Esophagus muscularis mucosa (tissue), 4 donors: ENCODE data around the gene GABPB2. TPM values are rescaled to one million over a fixed set of nuclear protein-coding genes. Genes with fewer than 3 reads are reported as not detected.

ENCODE experiments used
- DNase-seq: peaks from one replicate; pipeline ENCODE4 v3.0.0-alpha.2; 2017; ENCODE audit errors: extremely low spot score
- H3K27ac ChIP-seq, 4 donors: fragments of 200-600 bp; sonication (generic); replicated peaks in 1 of 4; 1 replicate in 3 of 4; 2 replicates in 1 of 4; pipeline ENCODE4 v1.5.1; 2016 to 2019; ENCODE audit warnings: mild to moderate bottlenecking in 1 of 4
- H3K27me3 ChIP-seq, 4 donors: fragments of 200-600 bp; sonication (generic); one replicate each; pipeline versions ENCODE4 v1.5.1 to v1.6.0; 2016 to 2019
- H3K36me3 ChIP-seq, 4 donors: fragments of 200-600 bp; sonication (generic); one replicate each; pipeline ENCODE4 v1.5.1; 2016 to 2019
- H3K4me1 ChIP-seq, 4 donors: fragments of 200-600 bp; sonication (generic); one replicate each; pipeline ENCODE4 v1.5.1; 2016 to 2019
- H3K4me3 ChIP-seq, 4 donors: fragments of 200-600 bp; sonication (generic); 1 replicate in 2 of 4; 2 replicates in 2 of 4; pipeline ENCODE4 v1.5.1; 2016 to 2019; ENCODE audit warnings: mild to moderate bottlenecking in 4 of 4, moderate library complexity in 1 of 4
- H3K9me3 ChIP-seq, 4 donors: fragments of 200-600 bp; sonication (generic); 1 replicate in 3 of 4; 2 replicates in 1 of 4; pipeline ENCODE4 v1.5.1; 2016 to 2019
- EP300 ChIP-seq: sonication (generic); formaldehyde crosslinking; IDR thresholded peaks from one replicate; pipeline ENCODE4 v1.6.1; 2017; ENCODE audit warnings: antibody characterized with exemption
- POLR2A ChIP-seq: fragments of 450-650 bp; IDR thresholded peaks from one replicate; pipeline ENCODE4 v1.6.1; 2017; ENCODE audit warnings: antibody characterized with exemption, moderate library complexity, mild to moderate bottlenecking, low read depth
- POLR2AphosphoS5 ChIP-seq, 2 donors: sonication (generic); formaldehyde crosslinking; IDR thresholded peaks; one replicate each; pipeline ENCODE4 v1.6.1; 2017; ENCODE audit warnings: antibody characterized with exemption in 2 of 2
- WGBS: methylation state at CpG from one replicate; pipeline ENCODE4 v1.1.5; 2018; 5-methylcytosine and 5-hydroxymethylcytosine counted together
- intact Hi-C: fragments of 100-400 bp; cut with DNase I; formaldehyde crosslinking; loops from one replicate; pipeline ENCODE4 v1.15.1; 2023
- total RNA-seq, 4 donors: library from RNA; depleted of rRNA; stranded (reverse); fragments of >200 nt; gene quantifications; one replicate each; pipeline versions ENCODE4 v1.1.0 to v1.2.1, GENCODE V29; 2016
- TF ChIP-seq, protein P1 (sequence below), 3 experiments: fragments of 200-600 bp in 2 of 3; fragments of 450-650 bp in 1 of 3; sonication (generic) in 2 of 3; IDR thresholded peaks; one replicate each; pipeline ENCODE4 v1.5.1; 2017 to 2019; ENCODE audit warnings: antibody characterized with exemption in 3 of 3, mild to moderate bottlenecking in 2 of 3, moderate library complexity in 1 of 3

Gene GABPB2
- total RNA-seq, 4 donors from 2014 or later, result 16.1 to 25.7 (median 20.9) TPM

DNA sequence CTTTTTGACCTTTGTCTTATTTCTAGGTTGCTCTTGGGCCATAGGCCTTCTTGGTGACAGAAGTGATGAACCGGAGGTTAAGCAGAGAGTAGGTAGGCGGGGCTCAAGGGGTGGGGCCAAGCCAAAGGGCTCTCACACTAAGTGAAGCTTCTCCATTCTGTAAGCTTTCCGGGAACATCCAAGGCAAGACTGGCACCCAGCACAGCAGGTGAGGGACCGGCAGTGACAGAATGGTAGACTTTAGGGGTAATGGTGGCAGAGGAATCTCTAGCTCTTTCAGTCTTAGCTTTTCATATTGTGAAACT lies 85.9 kb downstream of the GABPB2 start, which contains the start of gene TNFAIP8L2:
Gene TNFAIP8L2 (plus strand): TSS at position 135 of the 305 bp plus-strand sequence. CDS start 2,049 bp downstream, outside the sequence.
- peak within 1 kb of the TSS; percentile 27 to 46 (median 32) for H3K4me3 ChIP-seq
- TF ChIP-seq POLR2AphosphoS5 (IDR thresholded peaks at IDR 0.05) (no peak), EP300 (no peak), POLR2A (no peak)
- TF ChIP-seq, protein P1, sequence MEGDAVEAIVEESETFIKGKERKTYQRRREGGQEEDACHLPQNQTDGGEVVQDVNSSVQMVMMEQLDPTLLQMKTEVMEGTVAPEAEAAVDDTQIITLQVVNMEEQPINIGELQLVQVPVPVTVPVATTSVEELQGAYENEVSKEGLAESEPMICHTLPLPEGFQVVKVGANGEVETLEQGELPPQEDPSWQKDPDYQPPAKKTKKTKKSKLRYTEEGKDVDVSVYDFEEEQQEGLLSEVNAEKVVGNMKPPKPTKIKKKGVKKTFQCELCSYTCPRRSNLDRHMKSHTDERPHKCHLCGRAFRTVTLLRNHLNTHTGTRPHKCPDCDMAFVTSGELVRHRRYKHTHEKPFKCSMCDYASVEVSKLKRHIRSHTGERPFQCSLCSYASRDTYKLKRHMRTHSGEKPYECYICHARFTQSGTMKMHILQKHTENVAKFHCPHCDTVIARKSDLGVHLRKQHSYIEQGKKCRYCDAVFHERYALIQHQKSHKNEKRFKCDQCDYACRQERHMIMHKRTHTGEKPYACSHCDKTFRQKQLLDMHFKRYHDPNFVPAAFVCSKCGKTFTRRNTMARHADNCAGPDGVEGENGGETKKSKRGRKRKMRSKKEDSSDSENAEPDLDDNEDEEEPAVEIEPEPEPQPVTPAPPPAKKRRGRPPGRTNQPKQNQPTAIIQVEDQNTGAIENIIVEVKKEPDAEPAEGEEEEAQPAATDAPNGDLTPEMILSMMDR (IDR thresholded peaks at IDR 0.05), result no peak

DNA sequence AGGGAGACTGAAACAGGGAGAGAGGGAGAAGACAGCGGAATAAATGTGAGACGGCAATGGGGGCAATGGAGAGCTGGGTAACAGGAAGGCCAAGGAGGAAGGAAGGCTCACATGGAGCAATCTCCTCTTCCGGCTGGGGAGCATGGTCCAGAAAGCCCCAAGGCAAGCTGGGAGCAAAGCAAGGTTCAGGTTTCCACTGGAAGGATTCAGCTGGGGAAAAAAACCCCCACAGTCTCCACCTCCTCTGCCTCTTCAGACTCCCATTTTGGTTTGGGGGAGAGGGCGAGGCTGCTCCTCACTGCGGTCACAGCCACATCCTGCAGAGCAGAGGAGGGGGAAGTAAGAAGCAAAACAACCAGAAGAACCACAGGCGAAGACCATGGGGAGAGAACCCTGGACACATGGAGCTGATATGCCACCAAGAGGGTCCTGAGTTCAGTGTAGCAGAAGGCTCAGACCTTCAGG lies 86.5 kb downstream of the GABPB2 start:
- intact Hi-C loops, result loop anchor here (2.0 to 5.0 kb wide), 2 partner anchors 58 to 130 kb away; no protein-coding TSS in a partner anchor
- TF ChIP-seq, protein P1 (IDR thresholded peaks at IDR 0.05), result no peak
- TF ChIP-seq EP300 (no peak), POLR2A (no peak), POLR2AphosphoS5 (IDR thresholded peaks at IDR 0.05) (no peak)
- H3K27me3 ChIP-seq, result no peaks in the 10 kb centered on the region
- H3K4me1 ChIP-seq, result peaks cover 5 to 19% (median 17%) of the 10 kb centered on the region in 4 donors
- peak overlapping the region; percentile 27 to 46 (median 32) for H3K4me3 ChIP-seq
- WGBS, result 71% methylated on average over 6 of the region's 6 CpGs
- peak overlapping the region in 2 of 4 donors; percentile 3 to 25 for H3K27ac ChIP-seq
- no peak for DNase-seq
- no peaks in the 10 kb centered on the region for H3K9me3 ChIP-seq
- H3K36me3 ChIP-seq, result peaks cover 17 to 67% (median 55%) of the 10 kb centered on the region in 4 donors

More for the DNA sequence above, 85.9 kb downstream of the GABPB2 start, which contains the start of gene TNFAIP8L2:
- 64% methylated on average over 4 of the region's 4 CpGs for WGBS
- Histone ChIP-seq H3K4me1 (peaks cover 5 to 19% (median 17%) of the 10 kb centered on the region in 4 donors), H3K9me3 (no peaks in the 10 kb centered on the region), H3K36me3 (peaks cover 13 to 61% (median 49%) of the 10 kb centered on the region in 4 donors), H3K27me3 (no peaks in the 10 kb centered on the region), H3K27ac (peak within 1 kb of the TSS in 2 of 4 donors; percentile 3 to 25)
- no peak for DNase-seq
- intact Hi-C loops, result loop anchor here (2.0 to 5.0 kb wide), 2 partner anchors 58 to 129 kb away; no protein-coding TSS in a partner anchor

DNA sequence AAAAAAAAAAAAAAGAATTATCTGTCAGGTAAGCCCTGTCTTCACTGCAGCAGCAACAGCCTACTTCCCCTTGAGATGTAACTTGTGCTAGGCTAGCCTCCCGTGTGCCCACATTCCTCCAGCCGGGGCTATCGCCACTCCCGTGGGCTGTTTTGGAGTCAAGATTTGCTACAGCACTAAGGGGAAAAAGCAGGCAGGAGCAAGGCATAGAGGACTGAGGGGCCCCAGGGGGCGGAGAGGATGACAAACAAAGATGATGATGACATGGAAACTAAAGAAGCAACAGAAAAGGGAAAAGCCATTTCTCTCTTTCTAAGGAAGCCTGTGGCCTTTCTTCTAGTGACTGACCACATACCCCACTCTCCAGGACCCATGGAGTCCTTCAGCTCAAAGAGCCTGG lies 87.8 kb downstream of the GABPB2 start:
- WGBS, result 66% methylated on average over 5 of the region's 5 CpGs
- Histone ChIP-seq H3K36me3 (peaks cover 17 to 67% (median 56%) of the 10 kb centered on the region in 4 donors), H3K4me3 (no peak overlapping the region), H3K27me3 (no peaks in the 10 kb centered on the region), H3K4me1 (peaks cover 5 to 26% (median 25%) of the 10 kb centered on the region in 4 donors), H3K9me3 (no peaks in the 10 kb centered on the region), H3K27ac (no peak overlapping the region)
- DNase-seq, result no peak
- TF ChIP-seq POLR2AphosphoS5 (IDR thresholded peaks at IDR 0.05) (no peak), POLR2A (no peak), EP300 (no peak)
- TF ChIP-seq, protein P1 (IDR thresholded peaks at IDR 0.05), result no peak
- intact Hi-C loops, result loop anchor here (5.0 kb wide), 1 partner anchor 131 kb away; no protein-coding TSS in a partner anchor

DNA sequence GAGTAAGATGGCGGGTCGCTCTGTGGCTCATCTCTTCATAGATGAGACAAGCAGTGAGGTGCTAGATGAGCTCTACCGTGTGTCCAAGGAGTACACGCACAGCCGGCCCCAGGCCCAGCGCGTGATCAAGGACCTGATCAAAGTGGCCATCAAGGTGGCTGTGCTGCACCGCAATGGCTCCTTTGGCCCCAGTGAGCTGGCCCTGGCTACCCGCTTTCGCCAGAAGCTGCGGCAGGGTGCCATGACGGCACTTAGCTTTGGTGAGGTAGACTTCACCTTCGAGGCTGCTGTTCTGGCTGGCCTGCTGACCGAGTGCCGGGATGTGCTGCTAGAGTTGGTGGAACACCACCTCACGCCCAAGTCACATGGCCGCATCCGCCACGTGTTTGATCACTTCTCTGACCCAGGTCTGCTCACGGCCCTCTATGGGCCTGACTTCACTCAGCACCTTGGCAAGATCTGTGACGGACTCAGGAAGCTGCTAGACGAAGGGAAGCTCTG lies 88.2 kb downstream of the GABPB2 start:
- Histone ChIP-seq H3K9me3 (no peaks in the 10 kb centered on the region), H3K27ac (peak overlapping the region in 1 of 4 donors; percentile 26), H3K36me3 (peaks cover 17 to 67% (median 55%) of the 10 kb centered on the region in 4 donors), H3K4me3 (no peak overlapping the region), H3K4me1 (peaks cover 5 to 31% (median 29%) of the 10 kb centered on the region in 4 donors), H3K27me3 (no peaks in the 10 kb centered on the region)
- no peak for DNase-seq
- 85% methylated on average over 21 of the region's 22 CpGs for WGBS
- intact Hi-C loops, result loop anchor here (5.0 kb wide), 1 partner anchor 132 kb away; no protein-coding TSS in a partner anchor
- TF ChIP-seq POLR2A (no peak), EP300 (no peak)
- TF ChIP-seq, protein P1 (IDR thresholded peaks at IDR 0.05), result no peak
